ENCODE results near the gene MGAT5B.

The MGAT5B gene

GRCh38 chr17:76909971-76910760, 42.0 kb downstream of the MGAT5B start:
- no peak for DNase-seq

GRCh38 chr17:76911299-76912017, 43.3 kb downstream of the MGAT5B start:
- DNase-seq = no peak

- no peak for DNase-seq
Measured at GRCh38 chr17:76912421-76913164, 44.4 kb downstream of the MGAT5B start.

GRCh38 chr17:76914937-76915336, 46.7 kb downstream of the MGAT5B start:
- DNase-seq = no peak

- DNase-seq = no peak
Measured at GRCh38 chr17:76915840-76916510, 47.8 kb downstream of the MGAT5B start.

GRCh38 chr17:76917829-76918228, 49.6 kb downstream of the MGAT5B start:
- DNase-seq = no peak

GRCh38 chr17:76918811-76919210, 50.6 kb downstream of the MGAT5B start:
- no peak for DNase-seq

- no peak for DNase-seq
Measured at GRCh38 chr17:76920364-76921139, 52.3 kb downstream of the MGAT5B start.

GRCh38 chr17:76921340-76922036, 53.3 kb downstream of the MGAT5B start:
- no peak for DNase-seq

GRCh38 chr17:76922084-76922483, 53.9 kb downstream of the MGAT5B start:
- DNase-seq = no peak

GRCh38 chr17:76922967-76923366, 54.8 kb downstream of the MGAT5B start:
- DNase-seq = no peak

- DNase-seq = no peak
Measured at GRCh38 chr17:76923491-76923890, 55.3 kb downstream of the MGAT5B start.

GRCh38 chr17:76924345-76925342, 56.4 kb downstream of the MGAT5B start:
- DNase-seq = no peak

- no peak for DNase-seq
Measured at GRCh38 chr17:76925441-76925891, 57.3 kb downstream of the MGAT5B start.

- no peak for DNase-seq
Measured at GRCh38 chr17:76926237-76926866, 58.1 kb downstream of the MGAT5B start.

- no peak for DNase-seq
Measured at GRCh38 chr17:76927577-76927976, 59.4 kb downstream of the MGAT5B start.

- no peak for DNase-seq
Measured at GRCh38 chr17:76927982-76928381, 59.8 kb downstream of the MGAT5B start.

- no peak for DNase-seq
Measured at GRCh38 chr17:76929148-76929547, 60.9 kb downstream of the MGAT5B start.

- no peak for DNase-seq
Measured at GRCh38 chr17:76929601-76930000, 61.4 kb downstream of the MGAT5B start.

- DNase-seq = no peak
Measured at GRCh38 chr17:76930107-76930506, 61.9 kb downstream of the MGAT5B start.
